ENCODE measurements around the gene SORBS2.

The SORBS2 gene

GRCh38 chr4:185749858-185750257 is 62.1 kb downstream of the SORBS2 start:
- Histone ChIP-seq H3K9ac (ENCODE audit: low read depth, low read length, poor library complexity, severe bottlenecking) (no peak overlapping the region), H3K9me2 (replicated peaks; ENCODE audit: low read depth, low read length) (no peaks in the 10 kb centered on the region), H3K4me3 (ENCODE audit: low read length, poor library complexity, severe bottlenecking) (no peak overlapping the region), H3K36me3 (ENCODE audit: insufficient read depth, low read length) (no peaks in the 10 kb centered on the region), H3K9me3 (ENCODE audit: insufficient read depth, low read depth, low read length) (no peaks in the 10 kb centered on the region), H4K20me1 (ENCODE audit: insufficient read depth, low read length, poor library complexity, severe bottlenecking) (no peaks in the 10 kb centered on the region), H3K79me2 (ENCODE audit: insufficient read depth, low read length) (no peaks in the 10 kb centered on the region), H3F3A (ENCODE audit: low read depth) (no peaks in the 10 kb centered on the region), H2AFZ (ENCODE audit: low read length) (no peak overlapping the region), H3K4me1 (ENCODE audit: insufficient read depth, low read length, poor library complexity, severe bottlenecking) (no peaks in the 10 kb centered on the region), H3K4me2 (ENCODE audit: low read depth, low read length, poor library complexity, severe bottlenecking) (no peak overlapping the region), H3K27me3 (ENCODE audit: insufficient read depth, low read length, poor library complexity, severe bottlenecking) (no peaks in the 10 kb centered on the region)
- TF ChIP-seq EZH2phosphoT487 (IDR thresholded peaks at IDR 0.05; ENCODE audit: borderline replicate concordance) (no peak), CTCF (conservative IDR thresholded peaks at IDR 0.05; ENCODE audit: low read length) (no peak)

GRCh38 chr4:185748901-185749390 is 63.0 kb downstream of the SORBS2 start:
- Histone ChIP-seq H3F3A (ENCODE audit: low read depth) (no peaks in the 10 kb centered on the region), H3K9ac (ENCODE audit: low read depth, low read length, poor library complexity, severe bottlenecking) (no peak overlapping the region), H3K9me3 (ENCODE audit: insufficient read depth, low read depth, low read length) (no peaks in the 10 kb centered on the region), H3K9me2 (replicated peaks; ENCODE audit: low read depth, low read length) (no peaks in the 10 kb centered on the region), H2AFZ (ENCODE audit: low read length) (no peak overlapping the region), H3K27me3 (ENCODE audit: insufficient read depth, low read length, poor library complexity, severe bottlenecking) (no peaks in the 10 kb centered on the region), H3K4me2 (ENCODE audit: low read depth, low read length, poor library complexity, severe bottlenecking) (no peak overlapping the region), H3K4me3 (ENCODE audit: low read length, poor library complexity, severe bottlenecking) (no peak overlapping the region), H4K20me1 (ENCODE audit: insufficient read depth, low read length, poor library complexity, severe bottlenecking) (no peaks in the 10 kb centered on the region), H3K4me1 (ENCODE audit: insufficient read depth, low read length, poor library complexity, severe bottlenecking) (no peaks in the 10 kb centered on the region), H3K36me3 (ENCODE audit: insufficient read depth, low read length) (no peaks in the 10 kb centered on the region), H3K79me2 (ENCODE audit: insufficient read depth, low read length) (no peaks in the 10 kb centered on the region)
- TF ChIP-seq CTCF (conservative IDR thresholded peaks at IDR 0.05; ENCODE audit: low read length) = no peak
- no peak for TF ChIP-seq EZH2phosphoT487 (IDR thresholded peaks at IDR 0.05; ENCODE audit: borderline replicate concordance)

GRCh38 chr4:185745891-185746290 is 66.1 kb downstream of the SORBS2 start:
- no peaks in the 10 kb centered on the region for H3K79me2 ChIP-seq (ENCODE audit: insufficient read depth, low read length)
- H3K4me1 ChIP-seq (ENCODE audit: insufficient read depth, low read length, poor library complexity, severe bottlenecking) = no peaks in the 10 kb centered on the region
- no peak overlapping the region for H3K9ac ChIP-seq (ENCODE audit: low read depth, low read length, poor library complexity, severe bottlenecking)
- H3K9me3 ChIP-seq (ENCODE audit: insufficient read depth, low read depth, low read length) = no peaks in the 10 kb centered on the region
- no peak overlapping the region for H3K4me2 ChIP-seq (ENCODE audit: low read depth, low read length, poor library complexity, severe bottlenecking)
- H4K20me1 ChIP-seq (ENCODE audit: insufficient read depth, low read length, poor library complexity, severe bottlenecking) = no peaks in the 10 kb centered on the region
- no peaks in the 10 kb centered on the region for H3K27me3 ChIP-seq (ENCODE audit: insufficient read depth, low read length, poor library complexity, severe bottlenecking)
- no peak for TF ChIP-seq EZH2phosphoT487 (IDR thresholded peaks at IDR 0.05; ENCODE audit: borderline replicate concordance)
- TF ChIP-seq CTCF (conservative IDR thresholded peaks at IDR 0.05; ENCODE audit: low read length) = no peak
- H3K4me3 ChIP-seq (ENCODE audit: low read length, poor library complexity, severe bottlenecking) = no peak overlapping the region
- H2AFZ ChIP-seq (ENCODE audit: low read length) = no peak overlapping the region
- no peaks in the 10 kb centered on the region for H3K9me2 ChIP-seq (replicated peaks; ENCODE audit: low read depth, low read length)
- H3F3A ChIP-seq (ENCODE audit: low read depth) = no peaks in the 10 kb centered on the region
- H3K36me3 ChIP-seq (ENCODE audit: insufficient read depth, low read length) = no peaks in the 10 kb centered on the region

All from Loucy (cell line).